Activated CD4-positive, alpha-beta memory T cell treated with anti-CD3 and anti-CD28 coated beads, Interleukin-2, amount 10 ng/mL, durations not matched to agents 7 days and 5 days (primary cell): ENCODE results near the gene NFIX. TPM values are rescaled to one million over a fixed set of nuclear protein-coding genes. Genes with fewer than 3 reads are reported as not detected.

Experiments
- CTCF ChIA-PET: fragments of 350-600 bp; sonication (Branson Sonifier 250); formaldehyde crosslinking; loops from one replicate; lab custom pipeline; 2021; ENCODE audit warnings: antibody characterized with exemption, inconsistent platforms; lab: Charles Lee
- POLR2A ChIA-PET: fragments of 350-600 bp; sonication (Branson Sonifier 250); formaldehyde crosslinking; loops from one replicate; lab custom pipeline; 2021; ENCODE audit warnings: antibody characterized with exemption; lab: Charles Lee
- DNase-seq: peaks from one replicate; pipeline ENCODE4 v3.0.0-alpha.2; 2020
- H3K27ac Mint-ChIP-seq: one replicate; pipeline ENCODE4 v1.8.0; 2021; ENCODE audit warnings: mild to moderate bottlenecking, mixed read lengths
- H3K27me3 Mint-ChIP-seq: one replicate; pipeline ENCODE4 v1.8.0; 2021; ENCODE audit warnings: mixed read lengths
- H3K36me3 Mint-ChIP-seq: one replicate; pipeline ENCODE4 v1.8.0; 2021; ENCODE audit warnings: low read depth, mixed read lengths
- H3K4me1 Mint-ChIP-seq: one replicate; pipeline ENCODE4 v1.8.0; 2021; ENCODE audit warnings: mixed read lengths
- H3K4me3 Mint-ChIP-seq: one replicate; pipeline ENCODE4 v1.8.0; 2021; ENCODE audit warnings: mild to moderate bottlenecking, mixed read lengths
- H3K9me3 Mint-ChIP-seq: one replicate; pipeline ENCODE4 v1.8.0; 2021; ENCODE audit warnings: mixed read lengths
- total RNA-seq, 2 experiments: library from RNA; stranded (reverse); gene quantifications; one replicate each; pipeline ENCODE4 v1.2.3, GENCODE V29; 2021

The NFIX gene
- total RNA-seq, 2 experiments from 2014 or later = 0.05 TPM; not detected in 1

DNA sequence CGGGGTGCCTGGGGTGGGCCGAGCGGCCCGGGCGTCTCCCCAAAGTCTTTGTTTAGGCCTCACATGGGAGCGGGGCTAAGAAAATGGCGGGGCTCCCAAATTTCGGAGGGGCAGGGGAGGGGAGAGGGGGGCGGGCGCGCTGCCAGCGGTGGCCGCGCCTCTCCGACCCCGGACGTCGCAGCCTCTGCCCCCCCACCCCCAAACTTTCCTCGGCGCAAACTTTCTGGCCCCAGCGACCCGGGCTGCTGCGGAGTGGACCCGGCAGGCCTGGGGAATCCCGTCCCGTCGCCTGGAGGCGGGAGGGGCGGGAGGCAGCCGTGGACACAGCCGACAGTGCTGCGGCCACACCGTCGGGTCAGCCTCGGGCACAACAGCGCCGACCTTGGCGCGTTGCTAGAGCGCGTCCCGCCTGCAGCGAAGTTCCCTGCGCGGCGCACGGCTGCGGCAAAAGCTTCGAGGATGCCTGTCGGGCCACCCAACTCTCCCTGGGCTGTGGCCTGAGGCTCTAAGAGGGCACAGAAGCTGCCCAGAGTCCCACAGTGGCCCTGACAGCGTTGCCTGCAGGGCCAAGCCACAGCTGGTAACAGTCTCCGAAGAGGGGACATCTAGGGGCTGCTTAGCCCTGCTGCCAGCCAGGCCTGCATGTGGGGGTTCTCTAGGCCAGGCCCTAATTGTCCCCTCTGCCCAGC lies 1.3 kb downstream of the NFIX start:
- DNase-seq = no peak
- POLR2A ChIA-PET = no interaction called here
- Mint-ChIP-seq H3K36me3 (peaks cover 3% of the 10 kb centered on the region), H3K4me1 (peaks cover 6% of the 10 kb centered on the region), H3K27me3 (peaks cover 43% of the 10 kb centered on the region), H3K4me3 (no peak overlapping the region), H3K27ac (no peak overlapping the region), H3K9me3 (no peaks in the 10 kb centered on the region)
- CTCF ChIA-PET = no interaction called here

DNA sequence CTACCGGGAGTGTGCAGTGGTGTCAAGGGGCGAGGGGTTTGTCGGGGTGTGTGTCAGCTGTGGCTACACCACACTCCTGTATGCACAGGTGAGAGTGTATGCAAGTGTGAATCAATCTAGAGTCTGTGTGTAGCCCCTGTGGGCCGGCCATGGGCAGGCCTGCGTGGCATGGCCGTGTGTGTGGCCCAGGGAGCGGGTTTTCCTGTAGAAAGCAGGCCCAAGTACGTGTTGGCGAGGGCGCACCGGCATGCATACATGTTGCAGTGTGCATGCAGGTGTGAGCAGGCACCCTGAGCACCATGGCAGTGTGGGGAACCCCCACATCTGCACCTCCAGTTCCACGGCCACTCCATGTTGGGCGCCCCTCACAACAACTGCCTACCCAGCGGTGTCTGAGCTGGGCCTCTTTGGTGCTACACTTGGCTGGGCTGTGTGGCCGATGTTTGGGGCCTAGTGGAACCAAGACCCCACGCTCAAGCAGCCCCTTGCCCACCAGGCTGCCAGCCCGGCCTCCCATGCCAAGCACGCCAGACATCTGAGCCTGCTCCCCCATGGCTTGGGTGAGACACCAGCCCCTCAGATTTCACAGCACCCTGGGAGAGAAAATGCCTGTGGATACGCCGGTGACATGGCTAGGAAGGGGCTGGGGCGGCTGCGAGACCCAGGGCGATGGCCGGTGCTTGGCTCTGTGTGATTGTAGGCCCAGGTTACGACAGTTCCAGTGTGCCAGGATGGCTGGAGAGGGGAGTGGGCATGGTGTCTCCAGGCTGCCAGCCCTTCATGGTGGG lies 2.1 kb downstream of the NFIX start:
- Mint-ChIP-seq H3K27ac (no peak overlapping the region), H3K4me3 (no peak overlapping the region), H3K36me3 (peaks cover 3% of the 10 kb centered on the region), H3K4me1 (peaks cover 6% of the 10 kb centered on the region), H3K27me3 (peaks cover 43% of the 10 kb centered on the region), H3K9me3 (no peaks in the 10 kb centered on the region)
- POLR2A ChIA-PET = no interaction called here
- DNase-seq = no peak
- CTCF ChIA-PET = no interaction called here

GRCh38 chr19:12997967-12998940 lies 3.0 kb downstream of the NFIX start:
- peak overlapping the region; percentile 4 for H3K4me3 Mint-ChIP-seq
- peaks cover 3% of the 10 kb centered on the region for H3K36me3 Mint-ChIP-seq
- DNase-seq = no peak
- no peaks in the 10 kb centered on the region for H3K9me3 Mint-ChIP-seq
- H3K27ac Mint-ChIP-seq = no peak overlapping the region
- ChIA-PET POLR2A (no interaction called here), CTCF (no interaction called here)
- peaks cover 6% of the 10 kb centered on the region for H3K4me1 Mint-ChIP-seq
- peaks cover 43% of the 10 kb centered on the region for H3K27me3 Mint-ChIP-seq

DNA sequence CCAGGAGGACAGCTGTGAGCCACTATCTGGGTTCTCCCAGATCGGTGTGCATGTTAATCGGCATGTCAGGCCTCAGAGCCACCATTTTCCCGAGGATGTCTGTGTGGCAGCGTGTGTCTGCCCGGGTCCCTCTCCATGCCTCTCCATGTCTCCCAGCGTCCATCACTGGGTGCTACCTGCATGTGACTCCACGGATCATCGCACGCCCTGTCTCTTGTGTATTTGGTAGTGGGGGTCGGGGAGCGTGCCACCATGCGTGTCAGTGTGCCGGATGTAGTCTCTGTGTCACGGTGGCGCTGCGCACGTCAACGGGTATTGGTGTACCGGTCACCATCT lies 5.9 kb downstream of the NFIX start:
- Mint-ChIP-seq H3K4me1 (no peaks in the 10 kb centered on the region), H3K9me3 (no peaks in the 10 kb centered on the region), H3K4me3 (no peak overlapping the region), H3K36me3 (no peaks in the 10 kb centered on the region), H3K27ac (no peak overlapping the region), H3K27me3 (peaks cover 28% of the 10 kb centered on the region)
- CTCF ChIA-PET = no interaction called here
- POLR2A ChIA-PET = no interaction called here
- no peak for DNase-seq

DNA sequence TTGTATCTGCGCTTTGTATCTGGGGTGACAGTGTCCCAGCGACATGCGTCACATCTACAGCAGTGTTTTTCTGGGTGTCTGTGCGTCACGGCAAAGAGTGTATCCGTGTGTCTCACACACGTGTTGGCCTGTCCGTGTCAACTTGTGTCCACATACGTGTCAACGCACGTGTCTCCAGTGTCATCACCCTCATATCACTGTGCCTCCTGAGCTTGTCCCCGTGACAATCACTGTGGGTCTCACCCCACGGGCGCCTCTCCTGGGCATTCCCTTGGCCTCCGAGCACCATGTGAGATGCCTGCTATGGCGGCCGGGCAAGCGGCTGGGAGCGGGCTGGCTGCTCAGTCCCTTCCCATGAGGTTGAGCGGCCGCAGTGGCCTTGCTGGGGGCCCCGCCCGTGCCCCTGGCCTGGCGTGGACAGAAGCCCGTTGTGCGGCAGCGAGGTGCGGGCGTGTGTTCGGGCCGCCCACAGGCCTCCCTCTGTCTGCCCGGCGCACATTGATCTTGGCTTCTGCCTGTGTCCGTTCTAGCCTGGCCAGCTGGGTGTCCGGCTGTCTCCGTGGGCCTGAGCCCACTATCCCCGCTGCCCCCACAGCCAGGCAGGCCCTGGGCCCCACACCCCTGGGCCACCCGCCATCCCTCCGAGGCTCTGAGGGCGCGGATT lies 6.4 kb downstream of the NFIX start:
- no peaks in the 10 kb centered on the region for H3K9me3 Mint-ChIP-seq
- no peaks in the 10 kb centered on the region for H3K4me1 Mint-ChIP-seq
- H3K36me3 Mint-ChIP-seq = no peaks in the 10 kb centered on the region
- ChIA-PET POLR2A (no interaction called here), CTCF (no interaction called here)
- peaks cover 28% of the 10 kb centered on the region for H3K27me3 Mint-ChIP-seq
- H3K27ac Mint-ChIP-seq = no peak overlapping the region
- DNase-seq = no peak
- no peak overlapping the region for H3K4me3 Mint-ChIP-seq

- no peak for DNase-seq
- H3K4me3 Mint-ChIP-seq = no peak overlapping the region
- H3K36me3 Mint-ChIP-seq = no peaks in the 10 kb centered on the region
- peaks cover 21% of the 10 kb centered on the region for H3K27me3 Mint-ChIP-seq
- no peaks in the 10 kb centered on the region for H3K4me1 Mint-ChIP-seq
- POLR2A ChIA-PET = no interaction called here
- H3K9me3 Mint-ChIP-seq = no peaks in the 10 kb centered on the region
- CTCF ChIA-PET = interaction anchor here (0.8 kb wide), 1 partner anchor 23 kb away, joined by 4 read pairs; no protein-coding TSS in a partner anchor
- H3K27ac Mint-ChIP-seq = no peak overlapping the region
These were observed 7.1 kb downstream of the NFIX start for GRCh38 chr19:13002166-13002898.

DNA sequence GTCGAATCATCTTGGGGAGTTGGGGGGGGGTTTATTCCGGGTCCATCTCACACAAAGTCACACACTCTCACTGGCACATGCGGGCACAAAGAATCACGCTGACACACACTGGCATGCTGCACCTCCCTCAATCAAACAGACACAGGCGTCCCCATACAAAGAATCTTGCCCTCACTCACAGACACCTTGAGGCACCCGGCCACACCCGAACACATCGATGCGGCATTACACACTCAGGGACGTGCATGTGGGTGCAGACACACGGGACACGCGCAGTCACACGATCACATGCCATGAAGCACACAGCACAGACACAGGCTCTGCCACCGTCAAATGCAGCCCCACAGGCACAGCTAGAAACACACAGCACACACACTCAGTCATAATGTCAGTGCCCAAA lies 7.8 kb downstream of the NFIX start:
- ChIA-PET POLR2A (interaction anchor here (0.5 kb wide), 1 partner anchor 96 kb away, joined by 3 read pairs; no protein-coding TSS in a partner anchor), CTCF (interaction anchor here (0.8 kb wide), 1 partner anchor 31 kb away, joined by 3 read pairs; no protein-coding TSS in a partner anchor)
- no peaks in the 10 kb centered on the region for H3K4me1 Mint-ChIP-seq
- H3K36me3 Mint-ChIP-seq = no peaks in the 10 kb centered on the region
- H3K27me3 Mint-ChIP-seq = peaks cover 15% of the 10 kb centered on the region
- no peaks in the 10 kb centered on the region for H3K9me3 Mint-ChIP-seq
- no peak for DNase-seq
- no peak overlapping the region for H3K27ac Mint-ChIP-seq
- no peak overlapping the region for H3K4me3 Mint-ChIP-seq

- H3K27me3 Mint-ChIP-seq = peaks cover 20% of the 10 kb centered on the region
- ChIA-PET CTCF (interaction anchor here (2.7 to 2.8 kb wide), 2 partner anchors 30 to 57 kb away, joined by 7 to 9 read pairs; no protein-coding TSS in a partner anchor), POLR2A (no interaction called here)
- H3K9me3 Mint-ChIP-seq = no peaks in the 10 kb centered on the region
- no peak for DNase-seq
- H3K4me3 Mint-ChIP-seq = no peak overlapping the region
- H3K27ac Mint-ChIP-seq = no peak overlapping the region
- H3K4me1 Mint-ChIP-seq = no peaks in the 10 kb centered on the region
- H3K36me3 Mint-ChIP-seq = no peaks in the 10 kb centered on the region
These were observed 9.0 kb downstream of the NFIX start for GRCh38 chr19:13004273-13004672.

DNA sequence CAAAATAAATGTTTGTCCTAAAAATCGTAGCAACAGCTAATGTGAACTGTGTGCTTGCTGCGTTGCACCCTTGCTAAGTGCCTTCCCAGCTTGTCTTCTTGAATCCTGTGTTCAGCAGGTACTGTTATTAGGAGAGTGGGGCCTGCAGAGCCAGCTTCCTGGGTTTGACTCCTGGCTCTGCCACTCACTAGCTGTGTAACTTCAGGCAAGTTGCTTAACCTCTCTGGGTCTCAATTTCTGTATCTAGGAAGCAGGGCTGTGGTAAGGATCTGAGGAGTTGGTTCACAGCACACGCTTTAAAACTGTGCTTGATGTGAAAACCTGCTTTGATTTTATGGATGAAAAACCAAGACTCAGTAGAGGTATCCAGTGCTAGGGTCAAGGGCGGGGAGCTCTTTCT lies 10.0 kb downstream of the NFIX start:
- DNase-seq = no peak
- no peak overlapping the region for H3K4me3 Mint-ChIP-seq
- H3K4me1 Mint-ChIP-seq = no peaks in the 10 kb centered on the region
- POLR2A ChIA-PET = no interaction called here
- CTCF ChIA-PET = interaction anchor here (2.7 to 2.8 kb wide), 2 partner anchors 29 to 56 kb away, joined by 7 to 9 read pairs; no protein-coding TSS in a partner anchor
- H3K27me3 Mint-ChIP-seq = peaks cover 24% of the 10 kb centered on the region
- no peaks in the 10 kb centered on the region for H3K9me3 Mint-ChIP-seq
- H3K27ac Mint-ChIP-seq = no peak overlapping the region
- no peaks in the 10 kb centered on the region for H3K36me3 Mint-ChIP-seq

- Mint-ChIP-seq H3K4me3 (no peak overlapping the region), H3K27ac (no peak overlapping the region), H3K36me3 (no peaks in the 10 kb centered on the region), H3K4me1 (no peaks in the 10 kb centered on the region), H3K27me3 (peaks cover 29% of the 10 kb centered on the region), H3K9me3 (no peaks in the 10 kb centered on the region)
- ChIA-PET POLR2A (no interaction called here), CTCF (interaction anchor here (2.7 to 2.8 kb wide), 2 partner anchors 28 to 55 kb away, joined by 7 to 9 read pairs; no protein-coding TSS in a partner anchor)
- DNase-seq = no peak
These were observed 10.6 kb downstream of the NFIX start for GRCh38 chr19:13005861-13006370.

- H3K4me3 Mint-ChIP-seq = no peak overlapping the region
- POLR2A ChIA-PET = no interaction called here
These were observed 11.4 kb downstream of the NFIX start for GRCh38 chr19:13006431-13007281.

More at GRCh38 chr19:13006431-13007281, 11.4 kb downstream of the NFIX start:
- Mint-ChIP-seq H3K27ac (no peak overlapping the region), H3K9me3 (no peaks in the 10 kb centered on the region), H3K36me3 (no peaks in the 10 kb centered on the region), H3K4me1 (no peaks in the 10 kb centered on the region), H3K27me3 (peaks cover 34% of the 10 kb centered on the region)
- CTCF ChIA-PET = interaction anchor here (0.6 to 2.8 kb wide), 3 partner anchors 27 to 141 kb away, joined by 3 to 9 read pairs (median 7); no protein-coding TSS in a partner anchor
- DNase-seq = no peak
